DOHH2 (cell line): ENCODE data around the gene NELFA.

Experiments used
- CTCF ChIP-seq: fragments of 200-600 bp; sonication (generic); IDR thresholded peaks from one replicate; pipeline ENCODE4 v1.5.1; 2014; ENCODE audit warnings: antibody characterized with exemption, mild to moderate bottlenecking, low read depth, low read length; ENCODE audit not compliant: poor library complexity, severe bottlenecking
- EZH2phosphoT487 ChIP-seq: fragments of 200-600 bp; sonication (generic); IDR thresholded peaks from 2 replicates; pipeline ENCODE4 v1.6.1; 2017; ENCODE audit warnings: borderline replicate concordance, mild to moderate bottlenecking, antibody characterized with exemption, low read length, moderate library complexity, mixed read lengths

DNA sequence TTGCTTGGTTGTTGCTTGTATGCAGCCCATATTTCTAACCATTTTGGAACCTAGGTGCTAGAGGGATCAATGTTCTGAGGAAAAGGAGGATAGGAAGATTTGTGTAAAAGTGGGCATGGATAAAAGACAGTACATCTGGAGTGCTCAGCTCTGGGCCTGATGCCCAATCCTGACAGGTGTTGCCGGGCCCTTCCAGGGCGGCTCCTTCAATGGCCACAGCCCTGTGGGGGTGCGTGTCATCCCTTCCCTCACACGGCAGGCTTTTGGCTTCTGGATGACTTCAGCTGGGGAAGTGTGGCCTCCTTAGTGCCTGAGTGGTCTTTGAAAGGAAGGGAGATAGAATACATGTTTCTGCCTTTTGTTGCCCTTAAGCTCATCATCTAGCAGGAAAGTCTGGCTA, 47.2 kb downstream of the NELFA start:
- TF ChIP-seq CTCF, result no peak
- TF ChIP-seq EZH2phosphoT487, result no peak
